ENCODE data around the gene CLEC12A.

DNA sequence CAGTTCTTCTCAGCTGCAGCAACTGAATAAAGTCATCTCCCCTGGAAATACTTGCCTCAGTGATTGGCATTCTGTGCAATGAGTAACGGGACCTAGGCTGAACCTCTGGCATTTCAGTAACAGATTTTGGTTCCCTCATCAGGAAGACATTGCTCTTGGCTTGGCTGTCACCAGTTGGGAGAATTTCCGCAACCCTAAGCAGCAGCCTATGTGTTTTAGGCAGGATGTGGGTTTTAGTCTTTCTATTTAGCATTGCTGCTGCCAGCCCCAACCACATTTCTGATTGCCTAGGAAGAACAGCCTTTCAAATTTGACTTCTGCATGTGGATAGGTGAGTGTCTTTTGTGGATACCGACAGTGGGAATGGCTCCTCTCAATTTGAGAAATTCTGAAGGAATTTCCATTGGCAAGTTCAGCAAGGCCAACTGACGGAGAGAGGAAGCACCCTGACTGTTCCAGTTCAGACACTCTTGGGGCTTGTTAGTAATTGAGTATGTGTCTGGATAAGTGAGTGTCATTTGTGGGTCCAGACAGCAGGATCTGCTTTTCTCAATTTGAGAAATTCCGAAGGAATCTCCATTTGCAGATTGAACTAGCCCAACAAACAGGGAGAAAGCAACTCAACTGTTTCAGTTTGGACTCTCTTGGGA is 20.1 kb upstream of the CLEC12A start:
- TF ChIP-seq CTCF (IDR thresholded peaks at IDR 0.05; ENCODE audit: low read depth, low read length), result no peak
- TF ChIP-seq EZH2phosphoT487 (IDR thresholded peaks at IDR 0.05; ENCODE audit: low read depth), result no peak
